ENCODE measurements around the gene SH3GL3.
A peak's percentile ranks its signal among the peaks of the same experiment; 100 is the strongest.

The SH3GL3 gene

DNA sequence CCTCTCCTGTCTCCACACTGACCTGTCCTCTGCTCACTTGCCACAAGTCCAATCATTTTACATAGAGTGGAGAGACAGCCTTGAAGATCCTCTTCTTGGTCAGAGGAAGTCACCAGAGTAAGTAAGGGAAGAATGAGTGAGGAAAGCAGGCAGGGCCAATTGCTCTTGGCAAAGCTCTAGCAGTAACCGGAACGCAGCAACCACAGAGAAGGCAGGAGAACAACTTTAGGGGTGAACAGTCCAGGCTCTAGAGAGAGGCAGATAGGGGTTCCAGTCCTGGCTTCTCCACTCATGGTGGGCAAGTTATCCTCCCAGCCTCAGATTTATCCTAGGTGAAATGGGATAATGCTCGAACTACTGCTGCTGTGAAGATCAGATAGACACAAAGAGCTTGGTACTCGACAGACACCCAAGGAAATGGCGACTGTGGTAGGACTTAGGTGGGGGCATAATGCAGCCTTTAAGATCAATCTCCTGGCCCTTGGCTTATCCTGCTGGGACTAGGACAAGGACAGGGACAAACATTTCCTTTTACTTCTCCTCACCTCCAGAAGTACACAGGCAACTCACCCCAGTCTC, 205.6 kb downstream of the SH3GL3 start:
- Histone ChIP-seq H2BK15ac (ENCODE audit: low read length) (no peak overlapping the region), H3K4me1 (ENCODE audit: control insufficient read depth in 2 of 2, insufficient read depth in 1 of 2, low read depth in 1 of 2, low read length in 2 of 2) (no peaks in the 10 kb centered on the region), H4K91ac (ENCODE audit: low read depth, low read length, poor library complexity) (no peak overlapping the region), H3K9ac (ENCODE audit: low read depth, low read length, poor library complexity) (no peak overlapping the region), H3K36me3 (replicated peaks in 1 of 2; ENCODE audit: control insufficient read depth in 2 of 2, insufficient read depth in 2 of 2, low read length in 2 of 2) (no peaks in the 10 kb centered on the region), H2BK120ac (ENCODE audit: low read depth, low read length) (no peak overlapping the region), H2AK5ac (ENCODE audit: low read depth, low read length) (no peak overlapping the region), H3K4me2 (ENCODE audit: insufficient read depth, low read length, poor library complexity, severe bottlenecking) (no peak overlapping the region), H3K27me3 (ENCODE audit: control insufficient read depth in 3 of 3, insufficient read depth in 3 of 3, low read depth in 1 of 3, low read length in 3 of 3) (peaks cover 7 to 62% (median 31%) of the 10 kb centered on the region in 3 experiments), H3K23ac (ENCODE audit: low read depth, low read length, poor library complexity) (no peak overlapping the region), H2BK12ac (ENCODE audit: low read length) (no peak overlapping the region), H2AFZ (ENCODE audit: low read length) (no peak overlapping the region), H3K4me3 (ENCODE audit: low read length in 2 of 2) (no peak overlapping the region), H2BK5ac (ENCODE audit: low read length) (no peak overlapping the region), H3K27ac (replicated peaks; ENCODE audit: low read length) (no peak overlapping the region), H3K14ac (ENCODE audit: low read length) (no peak overlapping the region), H3K18ac (ENCODE audit: low read length) (no peak overlapping the region), H3K79me1 (ENCODE audit: low read depth, low read length) (no peaks in the 10 kb centered on the region), H4K8ac (ENCODE audit: low read depth, low read length) (no peak overlapping the region), H3K9me3 (replicated peaks in 1 of 2; ENCODE audit: control insufficient read depth in 2 of 2, insufficient read depth in 1 of 2, low read depth in 1 of 2, low read length in 2 of 2) (no peaks in the 10 kb centered on the region), H3K4ac (ENCODE audit: low read length) (no peak overlapping the region)
- no peak for DNase-seq (ENCODE audit: low spot score)
- no CpG with 5 or more reads among the region's 5 CpGs for WGBS, 2 donors (ENCODE audit: extremely low coverage in 2 of 2, insufficient read length in 2 of 2, insufficient replicate concordance in 1 of 2)

DNA sequence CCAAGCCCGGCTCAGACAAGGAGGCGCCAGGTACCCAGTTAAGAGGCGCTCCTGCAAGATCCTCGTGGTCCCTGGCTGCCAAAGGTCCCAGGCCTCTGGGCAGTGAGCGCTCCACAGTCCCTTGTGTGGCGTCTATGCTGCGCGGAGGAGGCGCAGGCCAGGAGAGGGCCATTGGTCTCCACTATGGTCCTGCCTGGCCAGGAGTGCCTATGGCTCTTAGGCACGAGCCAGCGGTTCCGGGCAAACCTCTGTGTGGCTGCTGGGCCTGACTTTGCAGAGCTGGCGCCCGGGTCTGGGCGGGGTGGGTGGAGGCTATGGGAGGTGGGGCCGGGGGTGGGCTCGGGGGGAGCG, 206.1 kb downstream of the SH3GL3 start:
- no peaks in the 10 kb centered on the region for H3K9me3 ChIP-seq (replicated peaks in 1 of 2; ENCODE audit: control insufficient read depth in 2 of 2, insufficient read depth in 1 of 2, low read depth in 1 of 2, low read length in 2 of 2)
- no peak overlapping the region for H3K14ac ChIP-seq (ENCODE audit: low read length)
- no peak overlapping the region for H2BK120ac ChIP-seq (ENCODE audit: low read depth, low read length)
- no peak overlapping the region for H2AFZ ChIP-seq (ENCODE audit: low read length)
- peak overlapping the region; percentile 67 for H4K91ac ChIP-seq (ENCODE audit: low read depth, low read length, poor library complexity)
- no CpG with 5 or more reads among the region's 18 CpGs for WGBS, 2 donors (ENCODE audit: extremely low coverage in 2 of 2, insufficient read length in 2 of 2, insufficient replicate concordance in 1 of 2)
- no peak overlapping the region for H3K23ac ChIP-seq (ENCODE audit: low read depth, low read length, poor library complexity)
- H3K79me1 ChIP-seq (ENCODE audit: low read depth, low read length): no peaks in the 10 kb centered on the region
- no peak overlapping the region for H4K8ac ChIP-seq (ENCODE audit: low read depth, low read length)
- no peak overlapping the region for H2BK15ac ChIP-seq (ENCODE audit: low read length)
- H3K4me2 ChIP-seq (ENCODE audit: insufficient read depth, low read length, poor library complexity, severe bottlenecking): no peak overlapping the region
- no peak overlapping the region for H2AK5ac ChIP-seq (ENCODE audit: low read depth, low read length)
- H3K36me3 ChIP-seq (replicated peaks in 1 of 2; ENCODE audit: control insufficient read depth in 2 of 2, insufficient read depth in 2 of 2, low read length in 2 of 2): no peaks in the 10 kb centered on the region
- no peak overlapping the region for H2BK12ac ChIP-seq (ENCODE audit: low read length)
- H2BK5ac ChIP-seq (ENCODE audit: low read length): no peak overlapping the region
- DNase-seq (ENCODE audit: low spot score): no peak
- no peaks in the 10 kb centered on the region for H3K4me1 ChIP-seq (ENCODE audit: control insufficient read depth in 2 of 2, insufficient read depth in 1 of 2, low read depth in 1 of 2, low read length in 2 of 2)
- H3K27ac ChIP-seq (replicated peaks; ENCODE audit: low read length): no peak overlapping the region
- H3K27me3 ChIP-seq (ENCODE audit: control insufficient read depth in 3 of 3, insufficient read depth in 3 of 3, low read depth in 1 of 3, low read length in 3 of 3): peaks cover 7 to 62% (median 31%) of the 10 kb centered on the region in 3 experiments
- peak overlapping the region in 1 of 2 donors; percentile 66 for H3K4me3 ChIP-seq (ENCODE audit: low read length in 2 of 2)
- H3K18ac ChIP-seq (ENCODE audit: low read length): peak overlapping the region; percentile 66
- H3K4ac ChIP-seq (ENCODE audit: low read length): no peak overlapping the region
- H3K9ac ChIP-seq (ENCODE audit: low read depth, low read length, poor library complexity): no peak overlapping the region

DNA sequence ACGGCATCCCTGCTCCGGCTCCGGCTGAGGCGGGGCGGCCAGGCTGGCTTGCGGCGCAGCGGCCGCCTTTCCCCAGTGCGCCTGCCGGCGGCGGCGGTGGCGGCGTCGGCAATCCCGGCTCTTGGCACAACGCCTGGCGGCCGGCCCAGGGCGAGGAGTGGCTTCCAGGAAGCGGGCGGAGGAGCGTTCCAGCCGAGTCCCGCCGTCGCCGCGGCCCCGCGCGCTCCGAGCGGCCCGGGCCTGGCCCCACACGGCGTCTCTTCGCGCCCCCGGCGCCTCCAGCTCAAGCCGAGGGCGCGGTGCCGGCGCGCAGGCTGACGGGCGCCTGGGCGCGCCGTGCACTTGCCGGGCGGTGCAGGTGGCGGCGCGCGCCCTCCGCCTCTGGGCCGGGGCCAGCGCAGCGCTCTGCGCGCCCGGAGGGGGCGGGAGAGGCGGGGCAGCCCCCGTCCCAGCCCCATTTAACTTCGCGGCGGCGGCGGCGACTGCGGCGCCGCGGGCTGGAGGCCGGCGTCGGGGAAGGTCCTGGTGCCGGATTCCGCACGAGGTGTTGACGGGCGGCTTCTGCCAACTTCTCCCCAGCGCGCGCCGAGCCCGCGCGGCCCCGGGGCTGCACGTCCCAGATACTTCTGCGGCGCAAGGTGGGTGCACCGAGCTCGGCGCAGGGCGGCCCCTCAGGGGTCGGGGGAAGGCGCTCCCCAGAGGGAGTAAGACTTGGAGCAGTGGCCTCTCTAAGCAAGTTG, 206.7 kb downstream of the SH3GL3 start, which contains the start of gene ADAMTSL3:
TSS of gene ADAMTSL3 (plus strand) at position 485 of the 740 bp plus-strand sequence. CDS start 1,639 bp downstream, outside the sequence.
- Histone ChIP-seq H2BK120ac (ENCODE audit: low read depth, low read length) (no peak within 1 kb of the TSS), H3K4me3 (ENCODE audit: low read length in 2 of 2) (peak within 1 kb of the TSS in 1 of 2 donors; percentile 80), H3K27me3 (ENCODE audit: control insufficient read depth in 3 of 3, insufficient read depth in 3 of 3, low read depth in 1 of 3, low read length in 3 of 3) (peaks cover 7 to 62% (median 31%) of the 10 kb centered on the region in 3 experiments), H3K23ac (ENCODE audit: low read depth, low read length, poor library complexity) (no peak within 1 kb of the TSS), H3K9me3 (replicated peaks in 1 of 2; ENCODE audit: control insufficient read depth in 2 of 2, insufficient read depth in 1 of 2, low read depth in 1 of 2, low read length in 2 of 2) (no peaks in the 10 kb centered on the region), H3K27ac (replicated peaks; ENCODE audit: low read length) (no peak within 1 kb of the TSS), H2BK12ac (ENCODE audit: low read length) (peak within 1 kb of the TSS; percentile 76), H2BK15ac (ENCODE audit: low read length) (peak within 1 kb of the TSS; percentile 42), H4K91ac (ENCODE audit: low read depth, low read length, poor library complexity) (peak within 1 kb of the TSS; percentile 67), H2AK5ac (ENCODE audit: low read depth, low read length) (no peak within 1 kb of the TSS), H3K79me1 (ENCODE audit: low read depth, low read length) (no peaks in the 10 kb centered on the region), H2AFZ (ENCODE audit: low read length) (peak within 1 kb of the TSS; percentile 22), H2BK5ac (ENCODE audit: low read length) (peak within 1 kb of the TSS; percentile 13), H3K36me3 (replicated peaks in 1 of 2; ENCODE audit: control insufficient read depth in 2 of 2, insufficient read depth in 2 of 2, low read length in 2 of 2) (no peaks in the 10 kb centered on the region), H3K4me1 (ENCODE audit: control insufficient read depth in 2 of 2, insufficient read depth in 1 of 2, low read depth in 1 of 2, low read length in 2 of 2) (no peaks in the 10 kb centered on the region), H3K9ac (ENCODE audit: low read depth, low read length, poor library complexity) (no peak within 1 kb of the TSS), H3K4ac (ENCODE audit: low read length) (no peak within 1 kb of the TSS), H3K18ac (ENCODE audit: low read length) (peak within 1 kb of the TSS; percentile 79), H3K14ac (ENCODE audit: low read length) (peak within 1 kb of the TSS; percentile 73), H3K4me2 (ENCODE audit: insufficient read depth, low read length, poor library complexity, severe bottlenecking) (peak within 1 kb of the TSS; percentile 85), H4K8ac (ENCODE audit: low read depth, low read length) (no peak within 1 kb of the TSS)
- WGBS, 2 donors (ENCODE audit: extremely low coverage in 2 of 2, insufficient read length in 2 of 2, insufficient replicate concordance in 1 of 2): no CpG with 5 or more reads among the region's 105 CpGs
- DNase-seq (ENCODE audit: low spot score): peak; percentile 64

Measured in neuronal stem cell (in vitro differentiated cells).